COR-L47 (cell line): Measurements from ENCODE around the gene SRSF6.
"Not testable (repeated sequence)": the region's sequence is repeated elsewhere in the genome, so short reads cannot be mapped to it uniquely, and the experiment has no call there.

ENCODE experiments used
- DNase-seq: peaks from one replicate; lab custom pipeline; 2025; lab: John Stamatoyannopoulos, UW

Gene SRSF6

GRCh38 chr20:43448748-43449535 is 8.8 kb upstream of the SRSF6 start:
- DNase-seq = peak; percentile 20

- DNase-seq = no peak
These were observed 6.6 kb upstream of the SRSF6 start for GRCh38 chr20:43450841-43451799.

- no peak for DNase-seq
These were observed 5.1 kb upstream of the SRSF6 start for GRCh38 chr20:43452404-43453126.

- DNase-seq = not testable (repeated sequence)
These were observed 1.4 kb upstream of the SRSF6 start for GRCh38 chr20:43456252-43456651.

GRCh38 chr20:43456809-43457639 is 672 bp upstream of the SRSF6 start:
- peak; percentile 94 for DNase-seq

- DNase-seq = no peak
These were observed 777 bp downstream of the SRSF6 start for GRCh38 chr20:43458422-43458924.

GRCh38 chr20:43459022-43459942 is 1.6 kb downstream of the SRSF6 start:
- no peak for DNase-seq

- no peak for DNase-seq
These were observed 2.6 kb downstream of the SRSF6 start for GRCh38 chr20:43460172-43460829.

- DNase-seq = no peak
These were observed 3.1 kb downstream of the SRSF6 start for GRCh38 chr20:43460830-43461200.

GRCh38 chr20:43461894-43462659 is 4.4 kb downstream of the SRSF6 start:
- DNase-seq = no peak

GRCh38 chr20:43462660-43463526 is 5.2 kb downstream of the SRSF6 start:
- DNase-seq = no peak

- DNase-seq = no peak
These were observed 6.0 kb downstream of the SRSF6 start for GRCh38 chr20:43463527-43464218.

- DNase-seq = no peak
These were observed 6.6 kb downstream of the SRSF6 start for GRCh38 chr20:43464219-43464790.

- no peak for DNase-seq
These were observed 7.9 kb downstream of the SRSF6 start for GRCh38 chr20:43465625-43465943.

GRCh38 chr20:43467589-43467988 is 9.9 kb downstream of the SRSF6 start:
- no peak for DNase-seq

GRCh38 chr20:43472671-43473380 is 15.1 kb downstream of the SRSF6 start:
- no peak for DNase-seq

GRCh38 chr20:43473381-43473704 is 15.6 kb downstream of the SRSF6 start:
- DNase-seq = no peak
